Thyroid gland (tissue), 4 donors: ENCODE data around the gene COL12A1. TPM values are rescaled to one million over a fixed set of nuclear protein-coding genes. Genes with fewer than 3 reads are reported as not detected.

Experiments used
- DNase-seq, 2 donors: peaks; one replicate each; pipeline ENCODE4 v3.0.0-alpha.2; 2019
- H3K27ac ChIP-seq, 3 donors: fragments of 200-600 bp; sonication (generic); 1 replicate in 2 of 3; 2 replicates in 1 of 3; pipeline ENCODE4 v1.5.1; 2016 to 2019; ENCODE audit warnings: mild to moderate bottlenecking in 1 of 3, moderate library complexity in 1 of 3
- H3K27me3 ChIP-seq: fragments of 200-600 bp; sonication (generic); one replicate; pipeline ENCODE4 v1.5.1; 2019
- H3K36me3 ChIP-seq, 2 donors: fragments of 200-600 bp; sonication (generic); one replicate each; pipeline ENCODE4 v1.5.1; 2016 to 2019
- H3K4me1 ChIP-seq, 2 donors: fragments of 200-600 bp; sonication (generic); one replicate each; pipeline ENCODE4 v1.5.1; 2017 to 2019
- H3K4me3 ChIP-seq, 3 donors: fragments of 200-600 bp; sonication (generic); replicated peaks in 1 of 3; 1 replicate in 2 of 3; 2 replicates in 1 of 3; pipeline ENCODE4 v1.5.1; 2016; ENCODE audit warnings: mild to moderate bottlenecking in 1 of 3
- H3K9me3 ChIP-seq: fragments of 200-600 bp; sonication (generic); one replicate; pipeline ENCODE4 v1.5.1; 2017
- CTCF ChIP-seq, 6 experiments: fragments of 200-600 bp in 3 of 6; fragments of 450-650 bp in 3 of 6; sonication (generic) in 3 of 6; IDR thresholded peaks; one replicate each; pipeline ENCODE4 v1.5.1; 2016 to 2019; ENCODE audit warnings: antibody characterized with exemption in 6 of 6, mild to moderate bottlenecking in 2 of 6, inconsistent platforms in 1 of 6, moderate library complexity in 1 of 6
- POLR2A ChIP-seq, 2 donors: fragments of 450-650 bp; IDR thresholded peaks; one replicate each; pipeline ENCODE4 v1.6.1; 2017; ENCODE audit warnings: antibody characterized with exemption in 2 of 2, mild to moderate bottlenecking in 2 of 2, moderate library complexity in 1 of 2
- whole genome bisulfite sequencing, 2 donors: methylation state at CpG; one replicate each; pipeline ENCODE4 v1.1.5; 2017; 5-methylcytosine and 5-hydroxymethylcytosine counted together
- intact Hi-C: fragments of 100-400 bp; cut with DNase I; formaldehyde crosslinking; loops from one replicate; pipeline ENCODE4 v1.15.1; 2023
- total RNA-seq, 4 donors: library from RNA; depleted of rRNA; stranded (reverse); fragments of >200 nt; gene quantifications; one replicate each; pipeline ENCODE4 v1.2.3, GENCODE V29; 2016

The COL12A1 gene
- total RNA-seq, 4 donors from 2014 or later = 17.2 to 52.9 (median 27.0) TPM

DNA sequence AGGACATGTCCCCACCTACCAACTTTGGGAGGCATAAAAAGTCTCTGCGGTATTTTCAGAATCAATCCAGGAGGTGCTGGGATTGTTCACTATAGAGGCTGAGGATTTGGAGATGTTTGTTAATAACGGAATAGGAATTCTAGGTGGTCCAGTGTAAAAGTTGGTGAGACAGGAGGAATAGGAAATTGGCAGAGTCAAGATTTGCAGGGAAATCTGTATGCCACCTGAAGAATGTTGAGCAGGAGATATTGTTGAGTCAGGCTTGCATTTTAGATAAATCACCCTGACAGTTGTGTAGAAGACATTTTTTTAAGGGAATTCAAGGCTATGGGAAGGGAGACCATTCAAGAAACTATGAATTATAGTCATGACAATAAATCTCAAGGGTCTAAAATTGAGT is 124.8 kb downstream of the COL12A1 start:
- DNase-seq = no peak
- WGBS, 2 donors = 96% methylated on average over 2 of the region's 2 CpGs
- TF ChIP-seq CTCF (IDR thresholded peaks at IDR 0.05) (no peak), POLR2A (IDR thresholded peaks at IDR 0.05) (no peak)
- intact Hi-C loops = no loop called here
- no peaks in the 10 kb centered on the region for H3K9me3 ChIP-seq
- H3K4me3 ChIP-seq = no peak overlapping the region
- H3K36me3 ChIP-seq = no peaks in the 10 kb centered on the region
- no peak overlapping the region for H3K27ac ChIP-seq
- no peaks in the 10 kb centered on the region for H3K27me3 ChIP-seq
- H3K4me1 ChIP-seq = peaks cover 0 to 3% of the 10 kb centered on the region in 2 donors

DNA sequence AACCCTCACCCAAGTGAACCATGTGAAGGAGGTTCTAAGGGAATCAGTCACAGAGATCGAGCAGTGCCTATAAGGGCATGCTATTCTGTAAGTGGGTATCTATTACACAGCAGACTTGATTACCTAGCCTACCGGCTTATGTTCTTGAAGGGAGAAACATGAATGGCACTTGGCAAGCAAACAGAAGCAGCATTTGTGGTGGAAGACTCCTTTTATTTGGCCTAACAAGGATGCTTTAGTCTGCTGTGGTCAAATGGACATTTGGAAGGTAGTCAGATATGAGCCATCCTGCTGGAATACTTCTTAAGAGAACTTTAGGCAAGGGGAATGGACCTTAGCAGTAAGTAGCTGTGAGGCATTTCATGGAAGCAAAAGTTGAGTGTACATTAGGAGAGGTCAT is 126.3 kb downstream of the COL12A1 start:
- Histone ChIP-seq H3K4me1 (peaks cover 0 to 3% of the 10 kb centered on the region in 2 donors), H3K27ac (no peak overlapping the region), H3K4me3 (no peak overlapping the region), H3K36me3 (no peaks in the 10 kb centered on the region), H3K9me3 (no peaks in the 10 kb centered on the region), H3K27me3 (no peaks in the 10 kb centered on the region)
- intact Hi-C loops = loop anchor here (10.0 kb wide), 1 partner anchor 105 kb away; no protein-coding TSS in a partner anchor
- no peak for DNase-seq
- WGBS, 2 donors = 83 to 87% methylated on average over 2 of the region's 2 CpGs
- TF ChIP-seq CTCF (IDR thresholded peaks at IDR 0.05) (no peak), POLR2A (IDR thresholded peaks at IDR 0.05) (no peak)

- WGBS, 2 donors = 76 to 84% methylated on average over 2 of the region's 2 CpGs
- Histone ChIP-seq H3K4me3 (no peak overlapping the region), H3K9me3 (no peaks in the 10 kb centered on the region), H3K4me1 (no peaks in the 10 kb centered on the region), H3K27me3 (no peaks in the 10 kb centered on the region), H3K27ac (no peak overlapping the region), H3K36me3 (no peaks in the 10 kb centered on the region)
- intact Hi-C loops = loop anchor here (10.0 kb wide), 1 partner anchor 107 kb away; no protein-coding TSS in a partner anchor
- no peak for DNase-seq
- no peak for TF ChIP-seq POLR2A (IDR thresholded peaks at IDR 0.05)
- TF ChIP-seq CTCF (IDR thresholded peaks at IDR 0.05) = no peak
Observed at GRCh38 chr6:75077701-75078100, 128.2 kb downstream of the COL12A1 start.

GRCh38 chr6:75076009-75076408 is 129.8 kb downstream of the COL12A1 start:
- no peaks in the 10 kb centered on the region for H3K27me3 ChIP-seq
- DNase-seq = no peak
- intact Hi-C loops = loop anchor here (10.0 kb wide), 1 partner anchor 109 kb away; no protein-coding TSS in a partner anchor
- H3K4me1 ChIP-seq = no peaks in the 10 kb centered on the region
- no peak overlapping the region for H3K4me3 ChIP-seq
- no peaks in the 10 kb centered on the region for H3K9me3 ChIP-seq
- 87 to 92% methylated on average over 5 of the region's 5 CpGs for WGBS, 2 donors
- H3K36me3 ChIP-seq = no peaks in the 10 kb centered on the region
- no peak overlapping the region for H3K27ac ChIP-seq
- TF ChIP-seq CTCF (IDR thresholded peaks at IDR 0.05) (no peak), POLR2A (IDR thresholded peaks at IDR 0.05) (no peak)

- no peak for DNase-seq
- H3K4me1 ChIP-seq = no peaks in the 10 kb centered on the region
- H3K36me3 ChIP-seq = no peaks in the 10 kb centered on the region
- intact Hi-C loops = loop anchor here (10.0 kb wide), 1 partner anchor 115 kb away; no protein-coding TSS in a partner anchor
- no peaks in the 10 kb centered on the region for H3K9me3 ChIP-seq
- WGBS, 2 donors = 88 to 93% methylated on average over 1 of the region's 1 CpG
- no peaks in the 10 kb centered on the region for H3K27me3 ChIP-seq
- TF ChIP-seq POLR2A (IDR thresholded peaks at IDR 0.05) (no peak), CTCF (IDR thresholded peaks at IDR 0.05) (no peak)
- H3K4me3 ChIP-seq = no peak overlapping the region
- H3K27ac ChIP-seq = no peak overlapping the region
Observed at GRCh38 chr6:75070244-75070643, 135.6 kb downstream of the COL12A1 start.
